ENCODE measurements around the gene KRTAP9-7.

KRTAP9-7 gene

DNA sequence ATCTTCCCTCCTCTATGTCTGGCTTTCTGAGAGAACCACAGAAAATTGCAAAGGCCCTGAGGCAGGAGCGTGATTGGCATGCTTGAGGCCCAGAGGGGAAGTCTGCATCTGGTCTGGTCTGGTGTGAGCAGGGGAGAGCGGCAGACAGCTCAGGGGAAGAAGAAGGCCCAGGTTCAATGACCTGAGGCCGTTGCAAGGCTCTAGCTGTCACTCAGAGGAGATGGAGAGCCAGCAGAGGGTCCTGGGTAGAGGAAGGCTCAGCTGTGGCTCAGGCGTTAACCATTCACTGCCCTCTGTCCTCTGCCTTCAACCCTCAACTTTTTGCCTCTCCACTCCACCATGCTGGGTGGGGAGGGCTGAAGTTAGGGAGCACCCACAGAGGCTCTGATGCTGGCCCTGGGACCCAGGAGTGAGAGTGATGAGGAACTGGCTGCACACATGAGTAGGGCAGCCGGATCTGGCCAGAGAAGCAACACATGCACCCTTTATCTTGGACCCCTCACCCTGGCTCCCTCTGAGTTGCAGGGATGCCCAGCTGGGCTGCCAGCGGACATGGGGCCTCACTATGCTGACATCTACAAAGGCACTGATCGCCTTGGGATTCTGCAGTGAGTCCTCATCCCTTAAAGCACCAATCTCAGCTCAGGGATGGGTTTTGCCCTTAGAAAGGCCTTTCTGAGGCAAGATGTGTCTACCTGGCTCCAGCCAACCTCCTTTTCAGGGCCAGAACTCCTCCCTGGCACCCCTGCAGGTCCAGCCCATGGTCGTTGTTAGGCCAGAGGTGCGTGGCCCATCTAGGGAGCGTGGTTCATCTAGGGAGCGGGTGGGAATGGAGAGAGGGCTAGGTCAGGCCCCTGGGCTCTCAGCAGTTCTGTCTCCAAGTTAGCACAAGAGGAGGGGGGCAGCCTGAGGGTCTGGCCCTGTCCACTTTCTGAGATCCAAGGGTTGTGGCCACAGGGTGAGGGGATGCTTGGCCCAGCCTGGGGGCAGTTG, 47.7 kb downstream of the KRTAP9-7 start:
- no peak for DNase-seq

DNA sequence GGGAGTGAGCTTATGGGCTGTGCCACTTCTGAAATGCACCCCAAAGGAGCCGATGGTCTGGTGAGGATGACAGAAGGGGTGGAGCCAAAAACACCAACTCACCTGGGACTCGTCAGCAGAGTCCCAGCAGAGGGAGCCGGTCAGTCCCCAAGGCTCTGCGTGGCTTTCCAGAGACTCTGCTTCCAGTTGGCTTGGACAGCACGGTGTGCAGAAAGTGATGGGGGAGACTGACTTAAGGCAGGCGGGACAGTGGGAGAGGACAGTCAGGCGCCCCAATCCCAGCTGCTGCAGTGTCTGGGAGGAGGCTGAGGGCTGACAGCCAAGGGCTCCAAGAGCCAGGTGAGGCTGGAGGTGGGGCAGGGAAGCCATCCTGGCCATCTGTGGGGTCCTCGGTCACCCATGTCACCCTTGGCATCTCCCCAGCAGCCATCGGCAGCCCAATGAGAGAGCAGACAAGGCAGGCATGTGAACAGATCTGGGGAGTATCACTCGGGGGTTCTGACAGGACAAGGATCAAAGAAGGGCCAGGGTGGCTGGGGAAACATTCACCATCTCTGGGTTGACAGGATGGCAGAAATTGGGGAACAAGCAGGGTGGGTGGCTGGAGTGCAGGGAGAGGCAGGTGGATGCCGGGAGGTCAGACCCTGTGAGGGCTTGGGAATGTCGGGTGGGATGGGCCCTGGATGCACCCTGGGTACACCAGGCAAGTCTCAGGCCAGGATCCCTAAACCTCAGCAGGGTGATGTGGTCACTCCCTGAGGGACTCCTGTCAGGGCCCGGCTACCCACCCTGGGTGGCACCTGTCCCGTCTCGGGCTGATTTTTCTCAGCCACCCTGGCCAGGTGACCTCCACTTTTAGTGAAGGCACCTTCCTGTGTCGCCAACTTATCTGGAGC, 48.9 kb downstream of the KRTAP9-7 start:
- DNase-seq = no peak

DNA sequence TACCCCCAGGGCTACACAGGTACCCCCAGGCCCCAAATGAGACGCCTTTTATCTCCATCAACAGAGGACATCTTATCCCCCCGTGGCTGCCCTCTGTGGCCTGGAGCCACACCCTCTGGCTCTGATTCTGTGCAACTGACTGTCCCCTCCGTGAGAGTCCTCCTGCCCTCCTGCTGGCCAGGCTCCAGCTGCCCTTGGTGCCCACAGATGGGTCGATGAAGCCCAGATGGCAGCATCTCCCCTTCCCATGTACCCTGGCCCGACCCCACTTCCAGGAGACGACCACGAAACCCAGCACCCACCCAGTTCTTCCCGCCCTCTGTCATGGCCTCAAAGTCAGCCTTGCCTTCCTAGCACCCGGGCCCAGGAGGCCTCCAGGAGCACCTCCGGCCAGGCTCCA, 49.6 kb downstream of the KRTAP9-7 start:
- no peak for DNase-seq

DNA sequence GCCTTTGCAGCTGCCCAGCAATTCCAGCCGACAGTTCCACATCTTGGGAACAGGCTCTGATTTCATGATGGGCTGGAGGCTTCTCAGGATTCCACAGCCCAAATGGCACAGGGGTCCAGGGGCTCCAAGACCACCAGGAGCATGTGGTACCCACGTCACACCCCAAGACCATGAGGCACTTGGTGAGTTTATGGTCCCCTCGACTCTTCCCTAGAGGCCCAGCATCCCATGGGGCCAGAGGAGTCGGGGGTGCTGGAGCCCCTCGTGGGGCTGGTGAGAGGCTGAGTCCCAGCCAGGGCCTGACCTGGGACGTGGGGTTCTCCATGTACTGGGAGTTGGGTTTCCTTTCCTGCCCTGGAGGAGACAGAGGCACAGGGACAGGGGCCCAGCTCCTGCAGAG, 50.1 kb downstream of the KRTAP9-7 start:
- no peak for DNase-seq

Data from activated CD4-positive, alpha-beta T cell treated with anti-CD3 and anti-CD28 coated beads, Interleukin-10, Interleukin-2, amounts not matched to agents 100 ng/mL and 50 ng/mL, durations not matched to agents 16 hours and 8 hours (primary cell).